NCI-H2029 (cell line): ENCODE measurements around the gene MAP1LC3B.

Source experiments
- DNase-seq: peaks from one replicate; lab custom pipeline; 2025; lab: John Stamatoyannopoulos, UW

Gene MAP1LC3B

DNA sequence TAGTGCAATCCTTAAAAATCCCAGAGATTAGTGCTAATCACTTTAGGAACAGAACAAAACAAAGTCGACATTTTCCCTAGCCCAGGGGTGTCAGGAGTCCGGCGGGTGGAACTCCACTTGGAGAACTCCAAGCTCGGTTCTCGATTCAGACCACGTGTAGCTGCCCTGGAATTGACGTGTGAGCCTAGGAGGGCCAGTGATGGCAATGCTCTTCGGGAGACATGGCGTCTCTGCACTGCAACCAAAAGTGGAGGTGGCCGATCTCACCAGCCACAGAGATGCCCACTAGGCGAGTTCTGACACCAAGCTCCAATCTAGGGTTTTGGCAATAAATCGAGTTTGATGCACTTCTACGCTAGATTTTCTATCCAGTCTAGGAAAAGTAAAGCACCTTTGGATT lies 17.6 kb downstream of the MAP1LC3B start:
- DNase-seq, result no peak

DNA sequence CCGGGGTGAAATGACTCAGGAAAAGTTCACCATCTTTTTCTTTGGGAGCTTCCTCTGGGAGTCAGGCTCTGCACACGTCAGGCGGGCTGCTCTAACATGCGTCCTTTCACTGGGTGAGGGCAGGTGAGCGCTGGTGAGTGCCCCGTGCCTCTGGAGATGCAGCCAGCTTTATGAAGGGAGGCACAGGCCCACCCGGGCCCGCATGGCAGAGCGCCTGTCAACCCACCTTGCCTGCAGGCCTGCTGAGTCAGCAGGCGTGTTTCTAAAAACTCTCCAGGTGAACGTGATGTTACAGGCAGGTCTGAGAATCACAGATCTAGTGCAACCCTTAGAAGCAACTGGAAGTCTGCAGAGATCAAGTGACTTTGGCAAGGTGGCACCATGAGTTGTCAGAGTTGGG lies 18.4 kb downstream of the MAP1LC3B start:
- no peak for DNase-seq

DNA sequence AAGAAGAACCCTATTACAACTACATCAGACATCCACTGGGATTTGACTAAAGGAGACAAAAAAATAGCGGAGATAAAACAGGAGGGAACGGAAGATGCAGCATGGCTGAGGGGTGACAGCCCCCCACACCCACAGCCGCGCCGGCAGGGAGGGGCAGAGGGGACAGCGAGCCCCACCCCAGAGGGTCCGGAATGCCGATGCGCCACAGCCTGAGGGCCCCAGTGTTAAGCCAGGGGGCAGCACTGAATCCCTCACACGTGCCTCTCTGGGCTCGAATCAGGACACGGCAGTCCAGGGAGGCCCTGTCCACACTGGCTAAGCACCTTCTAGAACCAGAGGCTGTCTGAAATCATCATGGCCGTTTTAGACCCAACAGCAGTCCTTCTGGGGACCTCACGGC lies 18.8 kb downstream of the MAP1LC3B start:
- no peak for DNase-seq

DNA sequence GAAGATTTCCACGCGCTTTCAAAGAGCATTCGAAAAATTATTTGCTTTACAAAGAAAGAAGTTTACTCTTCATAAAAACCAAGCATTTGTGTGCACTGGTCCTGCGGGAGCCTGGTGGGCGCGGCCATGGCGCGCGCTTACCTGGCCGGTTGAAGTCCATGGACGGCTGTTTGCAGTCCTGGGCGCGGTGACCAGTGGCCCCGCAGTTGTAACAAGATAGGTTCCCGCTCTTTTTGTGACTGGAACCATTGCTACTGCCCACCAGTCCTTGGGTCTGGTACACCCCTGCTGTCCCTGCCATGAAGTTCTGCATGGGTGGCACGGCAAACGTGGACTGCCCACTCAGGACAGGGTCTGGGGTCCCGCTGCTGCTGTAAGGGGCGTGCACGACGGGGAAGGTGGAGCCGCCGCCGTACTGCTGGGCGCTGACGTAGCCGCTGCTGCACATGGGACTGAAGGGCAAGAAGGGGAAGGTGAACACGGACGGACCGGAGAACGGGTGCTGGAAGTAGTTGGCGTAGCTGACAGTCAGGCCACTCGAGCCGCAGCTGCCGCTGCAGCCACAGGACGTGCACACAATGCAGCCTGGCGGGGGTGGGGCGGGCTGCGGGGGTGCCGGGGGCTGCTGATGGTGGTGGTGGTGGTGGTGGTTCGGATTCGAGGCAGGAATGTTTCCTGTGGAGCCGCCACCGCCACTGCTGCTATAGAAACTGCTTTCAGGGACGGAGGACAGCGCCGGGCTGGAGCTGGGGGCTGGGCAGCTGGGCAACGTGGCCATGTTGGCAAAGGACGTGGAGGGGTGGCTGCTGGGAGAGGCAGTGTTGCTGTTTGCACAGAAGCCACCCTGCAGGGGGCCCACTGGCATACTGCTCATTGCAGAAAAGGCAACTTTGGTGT lies 19.5 kb downstream of the MAP1LC3B start:
- DNase-seq, result no peak

- DNase-seq, result no peak
Measured at GRCh38 chr16:87412371-87412995, 20.3 kb downstream of the MAP1LC3B start.

GRCh38 chr16:87412996-87413421 lies 20.9 kb downstream of the MAP1LC3B start:
- DNase-seq, result no peak

- no peak for DNase-seq
Measured at GRCh38 chr16:87414251-87414680, 22.1 kb downstream of the MAP1LC3B start.

DNA sequence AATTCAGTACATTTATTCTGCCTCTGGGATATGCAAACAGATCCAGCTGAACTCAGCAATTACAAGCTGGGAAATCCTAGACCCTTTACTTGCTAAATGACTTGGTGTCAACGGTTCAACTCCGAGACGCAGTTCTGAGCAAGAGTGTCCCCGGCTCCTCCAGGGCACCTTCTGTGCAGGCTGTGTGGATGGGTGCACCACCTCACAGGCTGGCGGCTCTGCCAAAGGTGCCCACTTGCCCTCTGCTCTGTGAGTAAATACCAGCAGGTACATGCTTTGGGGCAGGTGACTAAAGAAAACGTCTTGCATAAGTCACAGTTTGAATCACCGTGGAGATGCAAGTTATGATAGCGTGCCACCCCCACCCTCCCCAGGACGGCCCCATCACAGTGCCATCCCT lies 23.3 kb downstream of the MAP1LC3B start:
- DNase-seq, result no peak

DNA sequence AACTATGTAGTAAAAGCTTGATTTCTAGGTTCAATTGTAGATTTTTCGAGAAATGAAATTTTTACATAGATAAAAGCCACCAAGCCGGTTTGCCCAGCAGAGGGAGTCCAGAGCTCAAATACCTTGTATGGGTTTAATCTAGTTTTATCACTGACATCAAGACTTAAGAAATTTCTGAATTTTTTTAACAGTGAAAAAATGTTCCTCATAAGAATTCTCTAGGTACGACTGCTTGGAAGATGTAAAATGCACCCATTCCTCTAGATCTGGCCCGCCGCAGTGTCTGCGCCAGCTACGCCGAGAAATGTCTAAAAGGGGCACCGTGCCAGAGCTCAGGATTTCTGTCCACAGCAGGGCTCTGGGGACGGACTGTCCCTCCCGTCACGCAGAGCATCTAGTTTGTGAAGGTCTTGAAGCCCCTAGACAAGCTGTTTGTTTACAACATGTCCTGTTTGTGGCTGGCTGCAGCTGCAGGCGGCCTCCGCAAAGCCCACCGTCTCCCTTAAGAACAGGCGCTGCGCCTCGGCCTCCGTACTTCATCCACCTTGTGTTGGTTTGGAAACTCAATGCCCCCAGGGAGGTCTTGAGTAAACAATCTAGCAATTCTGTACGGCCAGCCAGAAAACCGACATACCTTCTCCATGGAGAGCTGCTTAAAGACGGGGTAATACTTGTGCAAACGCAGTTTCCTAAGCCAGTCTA lies 24.8 kb downstream of the MAP1LC3B start:
- no peak for DNase-seq

DNA sequence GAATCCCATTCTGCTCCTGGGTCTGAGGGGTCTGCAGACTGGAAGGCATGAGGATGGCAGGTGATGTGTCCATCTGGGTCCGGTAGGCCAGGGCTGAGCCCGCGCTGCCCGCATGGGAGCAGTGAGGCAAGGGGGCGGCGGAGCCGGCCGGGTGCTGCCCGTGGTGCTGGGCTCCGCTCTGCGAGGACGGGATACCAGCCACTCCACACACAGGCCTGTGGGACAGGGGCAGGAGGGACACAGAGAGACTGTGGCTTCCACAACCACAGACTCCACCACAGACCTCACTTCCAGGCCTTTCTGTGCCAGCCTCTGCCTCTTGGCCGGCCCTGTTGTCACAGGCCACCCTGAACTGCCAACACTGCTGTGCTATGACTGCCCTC lies 25.4 kb downstream of the MAP1LC3B start:
- DNase-seq, result no peak

GRCh38 chr16:87418216-87418615 lies 26.1 kb downstream of the MAP1LC3B start:
- no peak for DNase-seq

DNA sequence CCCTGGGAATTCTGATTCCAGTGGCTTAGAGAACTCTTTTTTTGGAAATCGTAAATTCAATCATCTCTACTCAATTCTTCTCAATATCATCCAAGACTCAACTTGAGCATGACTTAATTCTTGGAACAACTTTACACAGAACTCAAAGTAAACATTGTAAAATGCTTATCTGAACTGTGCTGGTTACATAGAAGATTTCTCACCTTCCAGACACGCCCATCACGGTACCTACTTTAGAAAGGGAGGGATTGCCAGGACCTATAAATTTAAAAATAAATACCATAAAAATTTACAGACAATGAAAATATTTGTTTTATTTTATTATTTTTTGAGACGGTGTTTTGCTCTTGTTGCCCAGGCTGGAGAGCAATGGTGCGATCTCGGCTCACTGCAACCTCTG lies 26.5 kb downstream of the MAP1LC3B start:
- no peak for DNase-seq

GRCh38 chr16:87420026-87421002 lies 28.2 kb downstream of the MAP1LC3B start:
- no peak for DNase-seq

DNA sequence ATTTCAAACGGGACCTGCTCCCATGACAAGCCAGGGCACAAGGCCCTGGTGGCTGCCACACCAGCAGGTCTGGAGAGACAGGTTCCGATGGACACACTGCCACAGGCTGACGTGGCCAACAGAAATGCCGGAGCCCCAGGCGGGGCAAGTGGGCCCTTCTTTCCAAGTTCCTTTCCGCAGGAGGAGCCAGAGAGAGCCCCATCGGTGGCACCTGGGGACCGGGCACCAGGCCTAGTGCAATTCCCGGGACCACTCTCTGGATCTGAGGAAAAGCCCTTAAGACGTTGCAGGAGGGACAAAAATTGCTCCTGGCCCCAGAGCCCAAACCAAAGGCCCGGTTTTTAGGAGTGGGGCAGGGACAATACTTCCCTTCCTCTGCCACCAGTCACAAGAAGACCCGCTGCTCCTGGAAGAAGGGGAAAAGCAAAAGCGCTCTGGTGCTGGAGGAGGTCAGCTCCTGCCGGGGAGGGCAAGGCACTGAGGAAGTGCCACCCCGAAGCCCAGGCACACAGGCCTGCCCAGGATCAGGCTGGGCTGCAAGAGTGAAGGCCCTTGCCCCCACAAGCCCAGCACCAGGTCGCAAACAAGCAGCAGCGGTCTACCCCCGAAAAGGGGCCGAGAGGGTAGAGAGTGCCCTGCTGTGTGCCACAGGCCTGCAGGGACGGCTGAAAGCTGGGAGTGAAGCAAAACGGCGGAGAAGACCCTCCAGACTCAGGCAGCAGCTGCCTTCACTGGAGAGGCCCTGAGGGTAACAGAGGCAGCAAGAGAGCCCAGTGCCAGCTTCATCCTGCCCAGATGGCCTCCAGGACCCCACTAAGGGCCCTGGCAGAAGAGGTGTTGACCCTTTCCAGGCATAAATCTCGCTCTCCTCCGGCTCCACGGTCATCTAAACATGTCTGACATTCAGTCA lies 29.1 kb downstream of the MAP1LC3B start:
- no peak for DNase-seq

GRCh38 chr16:87422106-87422505 lies 30.0 kb downstream of the MAP1LC3B start:
- no peak for DNase-seq

- DNase-seq, result no peak
Measured at GRCh38 chr16:87423429-87423828, 31.3 kb downstream of the MAP1LC3B start.

GRCh38 chr16:87424266-87424665 lies 32.1 kb downstream of the MAP1LC3B start:
- DNase-seq, result no peak

DNA sequence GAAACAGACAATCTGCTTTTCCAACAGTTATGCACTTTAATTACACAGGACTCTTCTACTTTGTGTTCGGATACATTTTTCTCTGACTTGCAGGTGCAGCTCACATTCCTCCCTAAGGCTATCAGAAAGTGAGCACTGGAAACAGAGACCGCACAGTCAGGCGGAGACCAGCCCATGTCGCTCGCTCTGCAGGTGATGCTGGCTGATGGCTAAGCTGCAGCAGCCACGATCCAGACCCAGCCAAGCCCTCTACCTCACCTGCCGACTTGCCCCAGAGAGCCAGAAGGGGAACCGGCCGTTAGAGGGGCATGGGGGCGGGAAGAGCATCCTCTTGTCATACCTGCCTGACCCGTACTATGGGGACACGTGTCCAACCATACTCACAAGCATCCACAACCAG lies 33.8 kb downstream of the MAP1LC3B start:
- no peak for DNase-seq

GRCh38 chr16:87426423-87427215 lies 34.5 kb downstream of the MAP1LC3B start:
- no peak for DNase-seq

DNA sequence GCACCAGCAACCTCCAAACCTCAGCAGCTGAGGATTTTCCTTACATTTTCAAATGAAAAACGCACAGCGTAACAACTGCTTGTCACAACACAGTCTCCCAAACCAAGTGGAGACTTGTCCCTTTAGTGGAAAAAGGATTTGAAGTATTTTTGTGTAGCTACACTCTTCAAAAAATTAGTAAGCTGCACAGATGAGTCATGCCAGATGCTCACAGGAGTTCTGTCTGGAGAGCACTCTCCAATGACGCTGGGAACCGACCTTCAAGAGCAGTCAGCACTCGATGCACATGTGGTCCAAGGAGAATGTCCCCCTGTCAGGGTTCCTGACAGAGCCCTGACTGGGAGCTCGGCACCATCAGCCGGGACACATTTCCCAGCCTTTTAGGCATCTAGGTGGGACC lies 39.8 kb downstream of the MAP1LC3B start:
- DNase-seq, result no peak
